Testis (tissue), 3 donors: Measurements from ENCODE around the gene VPS8. TPM values are rescaled to one million over a fixed set of nuclear protein-coding genes. Genes with fewer than 3 reads are reported as not detected.

Experiments used
- DNase-seq: peaks from one replicate; pipeline ENCODE4 v3.0.0-alpha.2; 2019
- H3K27ac ChIP-seq, 2 donors: fragments of 200-600 bp; sonication (generic); one replicate each; pipeline ENCODE4 v1.5.1; 2019
- H3K27me3 ChIP-seq: fragments of 200-600 bp; sonication (generic); one replicate; pipeline ENCODE4 v1.5.1; 2019
- H3K36me3 ChIP-seq: fragments of 200-600 bp; sonication (generic); one replicate; pipeline ENCODE4 v1.5.1; 2017; ENCODE audit warnings: low read depth; ENCODE audit errors: missing control alignments
- H3K4me1 ChIP-seq: fragments of 200-600 bp; sonication (generic); one replicate; pipeline ENCODE4 v1.5.1; 2019
- H3K4me3 ChIP-seq, 2 donors: fragments of 200-600 bp; sonication (generic); one replicate each; pipeline ENCODE4 v1.5.1; 2017 to 2019
- H3K9me3 ChIP-seq: fragments of 200-600 bp; sonication (generic); one replicate; pipeline ENCODE4 v1.5.1; 2017
- POLR2A ChIP-seq: fragments of 450-650 bp; IDR thresholded peaks from one replicate; pipeline ENCODE4 v1.6.1; 2017; ENCODE audit warnings: antibody characterized with exemption, mild to moderate bottlenecking, moderate library complexity
- WGBS, 2 donors: methylation state at CpG; one replicate each; pipeline ENCODE4 v1.1.5; 2018; 5-methylcytosine and 5-hydroxymethylcytosine counted together
- intact Hi-C: fragments of 100-400 bp; cut with DNase I; formaldehyde crosslinking; loops from one replicate; pipeline ENCODE4 v1.15.1; 2023; ENCODE audit warnings: low total_unique reads
- polyA plus RNA-seq: library from polyadenylated mRNA; stranded (reverse); fragments of 350-450 nt; fragmentation: Illumina TruSeq; extraction: RNeasy Lipid Tissue Mini Kit (QIAGEN cat#74804); gene quantifications from one replicate; pipeline ENCODE4 v1.2.3, GENCODE V29; 2014; ENCODE audit warnings: low read depth, low replicate concordance; ENCODE audit not compliant: insufficient read depth
- total RNA-seq, 2 donors: library from RNA; depleted of rRNA; stranded (reverse); fragments of >200 nt; gene quantifications; one replicate each; pipeline ENCODE4 v1.2.3, GENCODE V29; 2016
- TF ChIP-seq, protein P1 (sequence below), 3 experiments: fragments of 450-650 bp in 2 of 3; fragments of 200-600 bp in 1 of 3; sonication (generic) in 1 of 3; IDR thresholded peaks; one replicate each; pipeline ENCODE4 v1.5.1; 2016 to 2019; ENCODE audit warnings: antibody characterized with exemption in 3 of 3, mild to moderate bottlenecking in 2 of 3, moderate library complexity in 1 of 3

The VPS8 gene
- total and polyA plus RNA-seq, 3 donors from 2014 or later, result 65.8 to 127 (median 88.0) TPM

DNA sequence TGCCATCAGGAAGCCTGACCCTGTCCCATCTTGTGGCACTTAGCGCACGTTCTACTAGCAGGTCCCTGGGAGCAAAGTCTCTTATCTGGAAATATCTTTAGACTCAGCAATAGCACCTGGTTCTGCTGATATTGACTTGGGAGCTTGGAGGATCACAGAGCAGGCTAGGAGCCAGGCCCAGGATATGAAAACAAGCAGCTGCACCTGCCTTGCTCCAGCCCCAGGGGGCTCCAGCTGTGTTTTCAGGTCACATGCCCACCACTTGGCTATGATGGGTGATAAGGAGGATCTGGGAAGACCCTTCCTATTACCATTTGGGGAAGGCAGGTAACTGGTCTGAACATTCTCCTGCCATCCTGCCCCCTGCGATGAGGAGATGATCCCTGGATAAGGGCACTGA, 253.1 kb downstream of the VPS8 start:
- 73 to 93% methylated on average over 3 of the region's 3 CpGs for WGBS, 2 donors
- intact Hi-C loops, result no loop called here
- no peak overlapping the region for H3K27ac ChIP-seq
- no peak overlapping the region for H3K4me3 ChIP-seq
- no peaks in the 10 kb centered on the region for H3K36me3 ChIP-seq
- H3K4me1 ChIP-seq, result no peaks in the 10 kb centered on the region
- TF ChIP-seq, protein P1, sequence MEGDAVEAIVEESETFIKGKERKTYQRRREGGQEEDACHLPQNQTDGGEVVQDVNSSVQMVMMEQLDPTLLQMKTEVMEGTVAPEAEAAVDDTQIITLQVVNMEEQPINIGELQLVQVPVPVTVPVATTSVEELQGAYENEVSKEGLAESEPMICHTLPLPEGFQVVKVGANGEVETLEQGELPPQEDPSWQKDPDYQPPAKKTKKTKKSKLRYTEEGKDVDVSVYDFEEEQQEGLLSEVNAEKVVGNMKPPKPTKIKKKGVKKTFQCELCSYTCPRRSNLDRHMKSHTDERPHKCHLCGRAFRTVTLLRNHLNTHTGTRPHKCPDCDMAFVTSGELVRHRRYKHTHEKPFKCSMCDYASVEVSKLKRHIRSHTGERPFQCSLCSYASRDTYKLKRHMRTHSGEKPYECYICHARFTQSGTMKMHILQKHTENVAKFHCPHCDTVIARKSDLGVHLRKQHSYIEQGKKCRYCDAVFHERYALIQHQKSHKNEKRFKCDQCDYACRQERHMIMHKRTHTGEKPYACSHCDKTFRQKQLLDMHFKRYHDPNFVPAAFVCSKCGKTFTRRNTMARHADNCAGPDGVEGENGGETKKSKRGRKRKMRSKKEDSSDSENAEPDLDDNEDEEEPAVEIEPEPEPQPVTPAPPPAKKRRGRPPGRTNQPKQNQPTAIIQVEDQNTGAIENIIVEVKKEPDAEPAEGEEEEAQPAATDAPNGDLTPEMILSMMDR (IDR thresholded peaks at IDR 0.05), result no peak
- TF ChIP-seq POLR2A, result no peak
- no peak for DNase-seq
- no peaks in the 10 kb centered on the region for H3K9me3 ChIP-seq
- no peaks in the 10 kb centered on the region for H3K27me3 ChIP-seq

DNA sequence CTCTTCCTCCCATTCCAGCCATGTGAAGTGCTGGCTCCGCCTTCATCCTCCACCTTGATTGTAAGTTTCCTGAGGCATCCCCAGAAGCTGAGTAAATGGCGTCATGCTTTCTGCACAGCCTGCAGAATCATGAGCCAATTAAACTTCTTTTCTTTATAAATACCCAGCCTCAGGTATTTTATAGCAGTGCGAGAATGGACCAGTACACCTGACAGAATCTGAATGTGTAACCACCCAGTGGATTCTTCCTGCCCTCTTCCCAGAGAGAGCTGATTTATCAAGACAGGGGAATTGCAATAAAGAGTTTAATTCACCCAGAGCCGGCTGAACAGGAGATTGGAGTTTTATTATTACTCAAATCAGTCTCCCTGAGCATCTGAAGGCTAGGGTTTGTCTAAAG, 254.3 kb downstream of the VPS8 start:
- H3K27me3 ChIP-seq, result no peaks in the 10 kb centered on the region
- no peaks in the 10 kb centered on the region for H3K9me3 ChIP-seq
- 92 to 99% methylated on average over 4 of the region's 4 CpGs for WGBS, 2 donors
- intact Hi-C loops, result no loop called here
- no peak for DNase-seq
- TF ChIP-seq, protein P1 (IDR thresholded peaks at IDR 0.05), result no peak
- no peak for TF ChIP-seq POLR2A
- H3K4me3 ChIP-seq, result no peak overlapping the region
- H3K4me1 ChIP-seq, result no peaks in the 10 kb centered on the region
- H3K36me3 ChIP-seq, result no peaks in the 10 kb centered on the region
- no peak overlapping the region for H3K27ac ChIP-seq

DNA sequence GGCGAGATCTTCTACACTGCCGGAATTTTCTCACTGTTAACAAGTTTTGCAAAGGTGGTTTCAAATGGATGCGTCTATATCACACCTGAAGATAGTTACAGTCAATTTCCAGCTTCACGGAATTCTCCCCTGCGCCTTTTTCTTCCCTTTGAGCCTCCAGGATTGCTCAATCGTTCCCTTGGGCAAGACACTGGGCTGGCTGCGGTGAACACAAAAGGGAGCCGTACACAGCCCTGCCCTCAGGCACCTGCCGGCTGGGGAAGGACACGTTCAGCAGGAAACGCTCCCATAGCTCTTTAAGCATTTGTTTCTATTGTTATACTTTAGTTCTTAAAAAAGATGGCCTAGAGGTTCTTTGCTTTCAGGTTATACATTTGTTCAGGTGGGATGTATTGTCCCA, 255.2 kb downstream of the VPS8 start:
- DNase-seq, result no peak
- Histone ChIP-seq H3K36me3 (no peaks in the 10 kb centered on the region), H3K4me1 (no peaks in the 10 kb centered on the region), H3K4me3 (no peak overlapping the region), H3K27ac (no peak overlapping the region), H3K9me3 (no peaks in the 10 kb centered on the region), H3K27me3 (no peaks in the 10 kb centered on the region)
- intact Hi-C loops, result no loop called here
- 92 to 96% methylated on average over 11 of the region's 11 CpGs for WGBS, 2 donors
- TF ChIP-seq, protein P1 (IDR thresholded peaks at IDR 0.05), result no peak
- no peak for TF ChIP-seq POLR2A

DNA sequence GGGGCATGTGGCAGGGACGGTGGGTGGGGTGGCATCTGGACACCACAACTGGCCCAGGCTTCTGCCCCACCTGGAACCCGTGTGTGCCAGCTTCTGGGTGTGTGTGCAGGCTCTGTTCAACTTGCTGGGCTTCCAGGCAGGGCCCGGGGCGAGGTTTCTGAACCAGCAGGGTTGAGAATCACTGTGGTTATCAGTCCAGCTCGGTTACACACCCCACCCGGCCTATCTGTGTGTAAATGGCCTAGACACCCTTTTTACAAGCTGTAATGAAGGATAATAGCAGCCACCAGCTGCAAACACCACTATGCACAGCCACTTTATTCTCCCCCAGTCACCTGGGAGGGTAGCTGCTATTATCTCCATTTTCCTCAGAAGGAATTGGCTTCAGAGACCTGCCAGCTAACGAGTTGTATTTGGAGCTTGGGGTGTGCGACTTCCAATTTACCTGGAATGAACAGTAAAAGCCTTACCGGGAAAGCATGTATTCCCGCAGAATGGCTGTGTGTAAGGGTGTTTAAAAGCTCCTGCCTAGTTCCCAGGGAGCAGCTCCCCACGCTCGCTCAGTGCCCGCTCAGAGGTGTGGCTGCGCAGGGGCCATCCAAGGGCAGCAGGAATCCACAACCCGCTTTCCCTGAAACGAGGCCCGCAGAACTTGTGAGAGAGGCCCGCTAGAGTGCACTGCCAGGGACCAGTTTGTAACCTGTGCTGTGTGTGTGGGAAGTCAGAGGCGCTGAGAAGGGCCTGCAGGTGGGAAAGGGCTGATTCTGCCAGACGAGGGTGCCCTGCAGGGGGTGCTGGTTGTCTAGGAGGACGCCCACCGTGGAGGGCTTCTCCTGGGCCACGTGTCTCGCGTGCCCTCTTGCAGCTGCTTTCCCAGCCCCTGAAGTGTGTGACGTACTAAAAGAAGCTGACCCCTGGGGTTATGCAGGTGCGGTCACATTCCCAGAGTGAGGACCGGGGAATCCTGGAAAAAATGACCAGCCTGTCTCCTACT, 257.4 kb downstream of the VPS8 start:
- Histone ChIP-seq H3K4me3 (no peak overlapping the region), H3K9me3 (no peaks in the 10 kb centered on the region), H3K27me3 (no peaks in the 10 kb centered on the region), H3K36me3 (no peaks in the 10 kb centered on the region), H3K27ac (no peak overlapping the region), H3K4me1 (no peaks in the 10 kb centered on the region)
- intact Hi-C loops, result no loop called here
- no peak for DNase-seq
- TF ChIP-seq, protein P1 (IDR thresholded peaks at IDR 0.05), result no peak
- TF ChIP-seq POLR2A, result no peak
- WGBS, 2 donors, result 80 to 81% methylated on average over 21 to 27 of the region's 28 CpGs
